Panc1 (cell line): ENCODE data around the gene CD8A. TPM values are rescaled to one million over a fixed set of nuclear protein-coding genes. Genes with fewer than 3 reads are reported as not detected.

Experiments
- ATAC-seq: fragments of 200-7000 bp; cut with Tn5 transposase; 2 replicates; pipeline ENCODE4 v1.9.1; 2020; ENCODE audit warnings: mild to moderate bottlenecking, moderate library complexity
- BruUV-seq: library from RNA; stranded (reverse); fragments of 400-500 nt; replicated peaks from 2 replicates; lab custom pipeline; 2021; lab: Mats Ljungman, UMichigan
- CTCF ChIA-PET: fragments of 300-600 bp; sonication (Branson Sonifier 250); formaldehyde crosslinking; loops from one replicate; lab custom pipeline; 2022; ENCODE audit warnings: antibody characterized with exemption; lab: Charles Lee
- POLR2A ChIA-PET: fragments of 300-600 bp; sonication (Branson Sonifier 250); formaldehyde crosslinking; loops from one replicate; lab custom pipeline; 2022; ENCODE audit warnings: antibody characterized with exemption; lab: Charles Lee
- DNase-seq: peaks from one replicate; pipeline ENCODE4 v3.0.0-alpha.2; 2010; ENCODE audit warnings: low read depth, low spot score
- H3K27ac ChIP-seq: 2 replicates; pipeline ENCODE4 v1.5.1; 2011; ENCODE audit warnings: mild to moderate bottlenecking, low read length, inconsistent platforms
- H3K27me3 ChIP-seq: fragments of 200-500 bp; sonication (Bioruptor generic); 2 replicates; pipeline ENCODE4 v1.6.0; 2014; ENCODE audit warnings: low read length, inconsistent platforms; ENCODE audit not compliant: control insufficient read depth, insufficient read depth
- H3K36me3 ChIP-seq: fragments of 200-500 bp; sonication (Bioruptor generic); 2 replicates; pipeline ENCODE4 v1.5.1; 2014; ENCODE audit warnings: inconsistent platforms, mild to moderate bottlenecking, low read length, moderate library complexity; ENCODE audit not compliant: control insufficient read depth, insufficient read depth
- H3K4me1 ChIP-seq: 2 replicates; pipeline ENCODE4 v1.5.1; 2011; ENCODE audit warnings: inconsistent platforms, mild to moderate bottlenecking, low read length, moderate library complexity; ENCODE audit not compliant: control insufficient read depth, insufficient read depth
- H3K4me3 ChIP-seq, 2 experiments: 2 replicates each; pipeline ENCODE4 v1.5.1; 2011 to 2012; ENCODE audit warnings: low read depth in 2 of 2, low read length in 2 of 2, mild to moderate bottlenecking in 2 of 2, inconsistent platforms in 1 of 2, moderate library complexity in 1 of 2
- H3K9me3 ChIP-seq: fragments of 200-500 bp; sonication (Bioruptor generic); 2 replicates; pipeline ENCODE4 v1.5.1; 2014; ENCODE audit warnings: low read depth, mild to moderate bottlenecking, inconsistent platforms, low read length, moderate library complexity; ENCODE audit not compliant: control insufficient read depth, insufficient read depth
- POLR2AphosphoS5 ChIP-seq: IDR thresholded peaks from 2 replicates; pipeline ENCODE4 v1.6.1; 2012; ENCODE audit warnings: mild to moderate bottlenecking, low read depth, low read length, moderate library complexity
- REST ChIP-seq, 2 experiments: IDR thresholded peaks; 2 replicates each; pipeline ENCODE4 v1.6.1; 2011 to 2012; ENCODE audit warnings: low read depth in 2 of 2, control low read depth in 1 of 2, low read length in 1 of 2, mild to moderate bottlenecking in 1 of 2, moderate library complexity in 1 of 2; ENCODE audit not compliant: insufficient read depth in 1 of 2
- SIN3A ChIP-seq: IDR thresholded peaks from 2 replicates; pipeline ENCODE4 v1.6.1; 2012; ENCODE audit warnings: low read depth, mild to moderate bottlenecking, low read length, moderate library complexity, borderline replicate concordance; ENCODE audit not compliant: insufficient read depth
- TCF7L2 ChIP-seq: IDR thresholded peaks from 2 replicates; pipeline ENCODE4 v1.6.1; 2011; ENCODE audit warnings: mild to moderate bottlenecking, low read depth, low read length, inconsistent platforms
- in situ Hi-C: cut with HindIII; loops from 2 replicates; pipeline ENCODE4 v1.10.0; 2016; ENCODE audit warnings: low sequenced_read_pairs, low pct_unique_long_range_greater_than_20kb
- intact Hi-C: fragments of 100-400 bp; cut with micrococcal nuclease; formaldehyde crosslinking; loops from one replicate; pipeline ENCODE4 v1.10.0; 2022; ENCODE audit not compliant: unreplicated experiment
- total RNA-seq: library from RNA; stranded (reverse); gene quantifications from one replicate; pipeline ENCODE4 v1.2.1, GENCODE V29; 2021; ENCODE audit not compliant: unreplicated experiment
- TF ChIP-seq, protein P1 (sequence below): fragments of 450-650 bp; IDR thresholded peaks from 2 replicates; pipeline ENCODE4 v1.5.1; 2017; ENCODE audit warnings: mild to moderate bottlenecking

Gene CD8A
- total RNA-seq, 1 experiment from 2014 or later, result 0.41 TPM

DNA sequence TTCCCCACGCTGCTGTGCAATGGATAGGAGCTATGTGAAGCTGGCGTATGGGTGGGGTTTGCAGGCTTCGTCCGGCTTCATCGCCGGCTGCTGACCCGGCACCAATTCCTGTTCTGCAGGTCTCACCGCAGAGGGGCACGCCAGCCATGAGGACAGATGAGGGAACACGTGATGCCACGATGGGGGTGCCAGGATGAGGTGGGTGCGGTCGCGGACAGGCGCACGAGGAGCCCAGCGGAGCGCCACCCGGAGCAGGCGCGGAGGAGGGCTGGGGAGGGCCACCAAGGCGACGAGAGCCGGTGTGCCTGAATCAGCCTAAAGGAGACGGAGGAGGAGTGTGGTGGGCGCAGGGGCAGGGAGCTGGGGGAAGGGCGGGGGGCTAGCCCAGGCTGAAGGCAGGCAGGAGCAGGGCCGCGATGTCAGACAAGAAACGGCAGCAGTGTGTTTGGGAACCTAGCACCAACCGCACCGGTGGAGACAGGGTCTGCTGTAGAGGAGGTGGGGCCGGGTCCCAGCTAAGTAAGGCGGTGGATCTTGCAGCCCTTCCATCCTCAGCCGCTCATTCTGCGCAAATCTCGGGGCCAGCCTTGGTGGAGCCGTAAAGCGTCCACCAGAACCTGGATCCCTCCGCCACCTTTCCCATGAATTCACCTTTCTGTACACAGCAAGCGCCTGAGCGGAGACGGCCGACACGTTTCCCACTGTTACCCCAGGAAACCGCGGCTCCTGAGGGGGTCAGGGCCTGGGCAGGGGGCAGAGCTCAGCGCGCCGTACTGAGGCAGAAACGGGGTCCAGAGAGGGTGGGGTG is 17.0 kb upstream of the CD8A start:
- CTCF ChIA-PET, result interaction anchor here (0.6 to 1.1 kb wide), 2 partner anchors 310 to 411 kb away, joined by 3 read pairs; no protein-coding TSS in a partner anchor

DNA sequence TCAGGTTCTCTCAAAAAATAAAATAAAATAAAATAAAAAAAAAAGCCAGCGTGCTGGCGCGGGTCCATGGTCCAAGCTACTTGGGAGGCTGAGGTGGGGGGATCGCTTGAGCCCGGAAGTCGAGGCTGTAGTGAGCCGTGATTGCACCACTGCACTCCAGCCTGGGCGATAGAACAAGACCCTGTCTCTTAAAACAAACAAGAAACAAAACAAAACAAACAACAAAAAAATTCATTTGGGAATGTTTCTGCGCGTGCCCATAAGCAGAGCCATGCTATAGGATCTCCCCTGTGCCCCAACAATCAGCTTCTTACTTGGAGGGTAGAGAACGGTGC is 16.4 kb upstream of the CD8A start:
- TF ChIP-seq TCF7L2 (no peak), POLR2AphosphoS5 (no peak), SIN3A (no peak), REST (IDR thresholded peaks at IDR 0.05; ENCODE audit: insufficient read depth in 1 of 2, low read depth in 2 of 2, low read length in 1 of 2) (no peak)
- TF ChIP-seq, protein P1, sequence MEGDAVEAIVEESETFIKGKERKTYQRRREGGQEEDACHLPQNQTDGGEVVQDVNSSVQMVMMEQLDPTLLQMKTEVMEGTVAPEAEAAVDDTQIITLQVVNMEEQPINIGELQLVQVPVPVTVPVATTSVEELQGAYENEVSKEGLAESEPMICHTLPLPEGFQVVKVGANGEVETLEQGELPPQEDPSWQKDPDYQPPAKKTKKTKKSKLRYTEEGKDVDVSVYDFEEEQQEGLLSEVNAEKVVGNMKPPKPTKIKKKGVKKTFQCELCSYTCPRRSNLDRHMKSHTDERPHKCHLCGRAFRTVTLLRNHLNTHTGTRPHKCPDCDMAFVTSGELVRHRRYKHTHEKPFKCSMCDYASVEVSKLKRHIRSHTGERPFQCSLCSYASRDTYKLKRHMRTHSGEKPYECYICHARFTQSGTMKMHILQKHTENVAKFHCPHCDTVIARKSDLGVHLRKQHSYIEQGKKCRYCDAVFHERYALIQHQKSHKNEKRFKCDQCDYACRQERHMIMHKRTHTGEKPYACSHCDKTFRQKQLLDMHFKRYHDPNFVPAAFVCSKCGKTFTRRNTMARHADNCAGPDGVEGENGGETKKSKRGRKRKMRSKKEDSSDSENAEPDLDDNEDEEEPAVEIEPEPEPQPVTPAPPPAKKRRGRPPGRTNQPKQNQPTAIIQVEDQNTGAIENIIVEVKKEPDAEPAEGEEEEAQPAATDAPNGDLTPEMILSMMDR, result no peak
- Histone ChIP-seq H3K9me3 (no peaks in the 10 kb centered on the region), H3K4me3 (peak overlapping the region; percentile 63 to 69), H3K36me3 (no peaks in the 10 kb centered on the region), H3K4me1 (0 out of 2 replicates have a peak, but pooled peaks cover 4% of the 10 kb centered on the region), H3K27me3 (no peaks in the 10 kb centered on the region), H3K27ac (peak overlapping the region; percentile 68)
- in situ Hi-C loops, result no loop called here
- intact Hi-C loops, result no loop called here
- no TSS peak for BruUV-seq
- ChIA-PET POLR2A (no interaction called here), CTCF (interaction anchor here (1.1 kb wide), 1 partner anchor 410 kb away, joined by 3 read pairs; no protein-coding TSS in a partner anchor)
- no peak for DNase-seq
- no peak for ATAC-seq

More for the DNA sequence above, 17.0 kb upstream of the CD8A start:
- ATAC-seq, result peak; percentile 86
- DNase-seq, result no peak
- no TSS peak for BruUV-seq
- POLR2A ChIA-PET, result no interaction called here
- Histone ChIP-seq H3K9me3 (no peaks in the 10 kb centered on the region), H3K4me3 (peak overlapping the region; percentile 63 to 69), H3K4me1 (0 out of 2 replicates have a peak, but pooled peaks cover 4% of the 10 kb centered on the region), H3K27ac (peak overlapping the region; percentile 68), H3K36me3 (no peaks in the 10 kb centered on the region), H3K27me3 (no peaks in the 10 kb centered on the region)
- in situ Hi-C loops, result no loop called here
- TF ChIP-seq, protein P1, result no peak
- TF ChIP-seq SIN3A, result 0 out of 2 replicates have a peak, but pooled peaks have one; percentile 51
- intact Hi-C loops, result no loop called here
